ENCODE measurements around the gene RETREG1. TPM values are rescaled to one million over a fixed set of nuclear protein-coding genes. Genes with fewer than 3 reads are reported as not detected.

The RETREG1 gene
- total and polyA plus RNA-seq, 2 experiments from 2014 or later = 2.3 to 3.6 TPM

GRCh38 chr5:16585041-16585667 lies 31.6 kb downstream of the RETREG1 start (continued):
- TF ChIP-seq NANOG (IDR thresholded peaks at IDR 0.05; ENCODE audit: borderline replicate concordance) (no peak), ZNF114 (CRISPR knock-in tag; IDR thresholded peaks at IDR 0.05) (no peak)

DNA sequence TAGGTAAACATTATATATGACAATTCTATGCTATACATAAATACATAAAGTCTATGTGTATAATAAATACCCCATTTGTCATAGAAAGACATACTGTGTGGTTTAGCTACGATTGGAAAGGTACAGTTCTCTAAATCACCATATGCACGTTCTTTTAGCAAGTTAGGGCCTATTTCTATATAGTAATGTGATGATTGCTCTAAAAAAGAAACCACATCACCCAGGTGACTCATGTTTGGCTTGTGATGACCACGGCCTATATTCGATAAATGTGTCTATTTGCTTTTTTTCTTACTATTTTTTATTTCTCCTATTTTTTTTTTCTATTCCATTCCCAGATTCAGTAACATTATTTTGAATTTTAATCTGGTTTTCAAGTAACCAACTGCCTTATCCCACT lies 34.7 kb downstream of the RETREG1 start:
- Histone ChIP-seq H3K4me1 (ENCODE audit: insufficient read depth) (peaks cover 26% of the 10 kb centered on the region), H3K79me2 (replicated peaks; ENCODE audit: insufficient read depth) (no peaks in the 10 kb centered on the region), H2AFZ (no peak overlapping the region), H3K36me3 (ENCODE audit: insufficient read depth) (no peaks in the 10 kb centered on the region), H3K4me2 (no peak overlapping the region), H3F3A (replicated peaks; ENCODE audit: low read depth) (0 out of 2 replicates have a peak, but pooled peaks cover 5% of the 10 kb centered on the region), H3K9me2 (ENCODE audit: insufficient read depth) (no peaks in the 10 kb centered on the region), H3K27me3 (ENCODE audit: insufficient read depth) (no peaks in the 10 kb centered on the region), H3K4me3 (no peak overlapping the region), H4K20me1 (replicated peaks; ENCODE audit: insufficient read depth) (no peaks in the 10 kb centered on the region), H3K27ac (ENCODE audit: low read depth) (no peak overlapping the region)
- H3K27ac Mint-ChIP-seq = no peak overlapping the region
- no peak overlapping the region for H3K4me3 Mint-ChIP-seq
- peaks cover 4% of the 10 kb centered on the region for H3K9me3 Mint-ChIP-seq
- no peaks in the 10 kb centered on the region for H3K27me3 Mint-ChIP-seq (ENCODE audit: insufficient read depth, low read depth, poor library complexity)
- peaks cover 35% of the 10 kb centered on the region for H3K4me1 Mint-ChIP-seq
- peaks cover 8% of the 10 kb centered on the region for H3K36me3 Mint-ChIP-seq (ENCODE audit: low read depth)
- ATAC-seq = no peak
- no peak for TF ChIP-seq NANOG (IDR thresholded peaks at IDR 0.05; ENCODE audit: borderline replicate concordance)
- TF ChIP-seq ZNF331 (CRISPR knock-in tag; IDR thresholded peaks at IDR 0.05; ENCODE audit: low read depth) = no peak
- no peak for TF ChIP-seq ZNF114 (CRISPR knock-in tag; IDR thresholded peaks at IDR 0.05)
- no peak for TF ChIP-seq CREB1 (CRISPR knock-in tag; IDR thresholded peaks at IDR 0.05; ENCODE audit: low read depth)
- TF ChIP-seq EZH2 (IDR thresholded peaks at IDR 0.05; ENCODE audit: low read depth, unreplicated experiment) = no peak
- TF ChIP-seq EZH2phosphoT487 (IDR thresholded peaks at IDR 0.05; ENCODE audit: unreplicated experiment) = no peak
- TF ChIP-seq JUNB (IDR thresholded peaks at IDR 0.05; ENCODE audit: unreplicated experiment) = no peak
- no peak for TF ChIP-seq POLR2AphosphoS5 (IDR thresholded peaks at IDR 0.05; ENCODE audit: low read depth)
- TF ChIP-seq, protein P1, sequence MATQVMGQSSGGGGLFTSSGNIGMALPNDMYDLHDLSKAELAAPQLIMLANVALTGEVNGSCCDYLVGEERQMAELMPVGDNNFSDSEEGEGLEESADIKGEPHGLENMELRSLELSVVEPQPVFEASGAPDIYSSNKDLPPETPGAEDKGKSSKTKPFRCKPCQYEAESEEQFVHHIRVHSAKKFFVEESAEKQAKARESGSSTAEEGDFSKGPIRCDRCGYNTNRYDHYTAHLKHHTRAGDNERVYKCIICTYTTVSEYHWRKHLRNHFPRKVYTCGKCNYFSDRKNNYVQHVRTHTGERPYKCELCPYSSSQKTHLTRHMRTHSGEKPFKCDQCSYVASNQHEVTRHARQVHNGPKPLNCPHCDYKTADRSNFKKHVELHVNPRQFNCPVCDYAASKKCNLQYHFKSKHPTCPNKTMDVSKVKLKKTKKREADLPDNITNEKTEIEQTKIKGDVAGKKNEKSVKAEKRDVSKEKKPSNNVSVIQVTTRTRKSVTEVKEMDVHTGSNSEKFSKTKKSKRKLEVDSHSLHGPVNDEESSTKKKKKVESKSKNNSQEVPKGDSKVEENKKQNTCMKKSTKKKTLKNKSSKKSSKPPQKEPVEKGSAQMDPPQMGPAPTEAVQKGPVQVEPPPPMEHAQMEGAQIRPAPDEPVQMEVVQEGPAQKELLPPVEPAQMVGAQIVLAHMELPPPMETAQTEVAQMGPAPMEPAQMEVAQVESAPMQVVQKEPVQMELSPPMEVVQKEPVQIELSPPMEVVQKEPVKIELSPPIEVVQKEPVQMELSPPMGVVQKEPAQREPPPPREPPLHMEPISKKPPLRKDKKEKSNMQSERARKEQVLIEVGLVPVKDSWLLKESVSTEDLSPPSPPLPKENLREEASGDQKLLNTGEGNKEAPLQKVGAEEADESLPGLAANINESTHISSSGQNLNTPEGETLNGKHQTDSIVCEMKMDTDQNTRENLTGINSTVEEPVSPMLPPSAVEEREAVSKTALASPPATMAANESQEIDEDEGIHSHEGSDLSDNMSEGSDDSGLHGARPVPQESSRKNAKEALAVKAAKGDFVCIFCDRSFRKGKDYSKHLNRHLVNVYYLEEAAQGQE (IDR thresholded peaks at IDR 0.05; ENCODE audit: unreplicated experiment) = no peak
- TF ChIP-seq CTCF (conservative IDR thresholded peaks at IDR 0.05; ENCODE audit: low read depth in 2 of 2) = no peak
- no peak for TF ChIP-seq ZNF462 (CRISPR knock-in tag; IDR thresholded peaks at IDR 0.05)
- no peak for TF ChIP-seq STAT1 (IDR thresholded peaks at IDR 0.05; ENCODE audit: unreplicated experiment)
- TF ChIP-seq ETS1 (IDR thresholded peaks at IDR 0.05) = no peak
- no peak for DNase-seq (ENCODE audit: low spot score)

All from GM23338 (cell line).